Mucosa of descending colon (tissue), 3 donors: Measurements from ENCODE around the gene ADA. TPM values are rescaled to one million over a fixed set of nuclear protein-coding genes. Genes with fewer than 3 reads are reported as not detected.

ENCODE experiments used
- ATAC-seq: fragments of 200-7000 bp; cut with Tn5 transposase; one replicate; pipeline ENCODE4 v1.9.1; 2020; ENCODE audit warnings: mild to moderate bottlenecking, moderate library complexity
- DNase-seq, 3 donors: peaks; one replicate each; pipeline ENCODE4 v3.0.0-alpha.2; 2020
- H3K36me3 ChIP-seq: fragments of 200-600 bp; one replicate; pipeline ENCODE4 v1.8.0; 2021; ENCODE audit warnings: low read depth, mild to moderate bottlenecking
- H3K4me1 ChIP-seq: fragments of 200-600 bp; one replicate; pipeline ENCODE4 v1.8.0; 2021; ENCODE audit warnings: low read depth, mild to moderate bottlenecking
- H3K4me3 ChIP-seq: fragments of 200-600 bp; one replicate; pipeline ENCODE4 v1.8.0; 2021; ENCODE audit warnings: mild to moderate bottlenecking
- H3K9me3 ChIP-seq: fragments of 200-600 bp; one replicate; pipeline ENCODE4 v1.8.0; 2021; ENCODE audit warnings: mild to moderate bottlenecking
- intact Hi-C, 2 donors: fragments of 100-400 bp; cut with DNase I in 1 of 2; cut with micrococcal nuclease in 1 of 2; formaldehyde crosslinking; loops; one replicate each; pipeline versions ENCODE4 v1.11.0 to v1.11.1; 2022; cut with DNase I, micrococcal nuclease
- total RNA-seq, 3 donors: library from RNA; stranded (reverse); fragmentation: NEBNext Ultra II Directional in 2 of 3; extraction: Animal tissue kit (Norgen Biotek cat#: 25700) in 2 of 3; gene quantifications; one replicate each; pipeline versions ENCODE4 v1.2.1 to v1.2.4, GENCODE V29; 2021 to 2023
- TF ChIP-seq, protein P1 (sequence below): fragments of 200-600 bp; IDR thresholded peaks from one replicate; pipeline ENCODE4 v1.8.0; 2022; ENCODE audit warnings: antibody characterized with exemption, mild to moderate bottlenecking
- donor health status: DM: no; HTN: no; CAD: no; lungs with moderate emphysema.
- donor health status: DM: no; HTN: no; CAD: no.
- donor health status: DM: no; HTN: yes; CAD: no.

The ADA gene
- total RNA-seq, 3 donors from 2014 or later, result 2.2 to 6.9 (median 5.9) TPM

GRCh38 chr20:44646641-44647274 is 4.7 kb downstream of the ADA start:
- TF ChIP-seq, protein P1, sequence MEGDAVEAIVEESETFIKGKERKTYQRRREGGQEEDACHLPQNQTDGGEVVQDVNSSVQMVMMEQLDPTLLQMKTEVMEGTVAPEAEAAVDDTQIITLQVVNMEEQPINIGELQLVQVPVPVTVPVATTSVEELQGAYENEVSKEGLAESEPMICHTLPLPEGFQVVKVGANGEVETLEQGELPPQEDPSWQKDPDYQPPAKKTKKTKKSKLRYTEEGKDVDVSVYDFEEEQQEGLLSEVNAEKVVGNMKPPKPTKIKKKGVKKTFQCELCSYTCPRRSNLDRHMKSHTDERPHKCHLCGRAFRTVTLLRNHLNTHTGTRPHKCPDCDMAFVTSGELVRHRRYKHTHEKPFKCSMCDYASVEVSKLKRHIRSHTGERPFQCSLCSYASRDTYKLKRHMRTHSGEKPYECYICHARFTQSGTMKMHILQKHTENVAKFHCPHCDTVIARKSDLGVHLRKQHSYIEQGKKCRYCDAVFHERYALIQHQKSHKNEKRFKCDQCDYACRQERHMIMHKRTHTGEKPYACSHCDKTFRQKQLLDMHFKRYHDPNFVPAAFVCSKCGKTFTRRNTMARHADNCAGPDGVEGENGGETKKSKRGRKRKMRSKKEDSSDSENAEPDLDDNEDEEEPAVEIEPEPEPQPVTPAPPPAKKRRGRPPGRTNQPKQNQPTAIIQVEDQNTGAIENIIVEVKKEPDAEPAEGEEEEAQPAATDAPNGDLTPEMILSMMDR, result no peak
- Histone ChIP-seq H3K4me1 (peaks cover 30% of the 10 kb centered on the region), H3K9me3 (no peaks in the 10 kb centered on the region), H3K4me3 (no peak overlapping the region), H3K36me3 (no peaks in the 10 kb centered on the region)
- ATAC-seq (no peak), DNase-seq (no peak)
- intact Hi-C loops, result no loop called here

DNA sequence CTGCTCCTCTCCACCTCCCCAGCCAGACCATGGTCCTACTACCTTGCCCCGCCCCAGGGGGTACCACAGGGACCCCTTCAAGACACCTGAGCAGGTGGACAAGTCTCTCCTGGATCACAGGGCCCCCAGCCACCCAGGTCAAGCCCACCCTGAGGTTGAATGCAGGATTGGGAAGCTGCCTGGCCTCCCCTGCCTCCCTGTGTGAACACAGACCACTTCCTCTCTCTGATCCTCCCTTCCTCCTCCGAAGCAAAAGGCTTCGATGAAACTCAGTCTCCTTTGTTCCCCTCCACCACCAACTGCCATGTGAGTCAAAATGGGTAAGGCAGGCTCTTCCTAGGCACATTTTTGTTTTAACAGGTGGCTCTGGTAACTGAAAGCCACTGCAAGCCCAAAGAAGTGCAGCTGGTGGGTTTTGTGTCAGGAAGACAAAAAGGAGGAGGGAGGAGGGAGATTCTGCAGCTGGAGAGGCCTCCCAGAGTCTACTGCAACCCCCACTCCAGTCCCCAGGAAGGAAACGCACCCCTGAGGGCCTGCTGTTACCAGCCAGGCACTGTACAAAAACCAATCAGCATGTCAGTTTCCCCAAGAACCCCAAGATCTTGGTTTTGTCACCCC is 5.4 kb downstream of the ADA start:
- intact Hi-C loops, result no loop called here
- TF ChIP-seq, protein P1, result no peak
- Histone ChIP-seq H3K9me3 (no peaks in the 10 kb centered on the region), H3K4me1 (peaks cover 28% of the 10 kb centered on the region), H3K4me3 (no peak overlapping the region), H3K36me3 (no peaks in the 10 kb centered on the region)
- ATAC-seq (no peak), DNase-seq (peak in 1 of 3 donors; percentile 18)

DNA sequence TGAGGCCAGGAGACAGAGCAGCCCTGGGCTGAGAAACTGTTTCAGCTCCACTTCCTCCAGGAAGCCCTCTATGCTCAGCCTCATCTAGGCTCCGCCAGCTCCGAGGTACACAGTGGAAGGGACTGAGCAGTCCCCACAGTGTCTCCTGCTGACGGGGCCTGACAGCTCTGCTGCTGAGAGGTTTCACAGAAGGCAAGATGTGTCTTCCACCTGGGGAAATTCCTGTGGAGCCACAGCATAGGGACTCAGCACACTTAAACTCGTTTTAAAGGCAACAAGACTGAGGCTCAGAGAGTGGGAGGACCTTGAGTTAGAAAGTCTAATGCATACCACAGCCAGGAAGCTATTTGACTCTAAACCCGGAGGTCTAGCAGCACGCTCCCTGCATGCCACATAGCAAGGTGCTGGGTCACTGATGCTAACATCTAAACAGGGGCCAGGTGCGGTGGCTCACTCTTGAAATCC is 6.8 kb downstream of the ADA start:
- TF ChIP-seq, protein P1, result no peak
- H3K4me1 ChIP-seq, result peaks cover 23% of the 10 kb centered on the region
- ATAC-seq (peak; percentile 7), DNase-seq (no peak)
- intact Hi-C loops, result no loop called here
- H3K9me3 ChIP-seq, result no peaks in the 10 kb centered on the region
- H3K36me3 ChIP-seq, result no peaks in the 10 kb centered on the region
- H3K4me3 ChIP-seq, result no peak overlapping the region

DNA sequence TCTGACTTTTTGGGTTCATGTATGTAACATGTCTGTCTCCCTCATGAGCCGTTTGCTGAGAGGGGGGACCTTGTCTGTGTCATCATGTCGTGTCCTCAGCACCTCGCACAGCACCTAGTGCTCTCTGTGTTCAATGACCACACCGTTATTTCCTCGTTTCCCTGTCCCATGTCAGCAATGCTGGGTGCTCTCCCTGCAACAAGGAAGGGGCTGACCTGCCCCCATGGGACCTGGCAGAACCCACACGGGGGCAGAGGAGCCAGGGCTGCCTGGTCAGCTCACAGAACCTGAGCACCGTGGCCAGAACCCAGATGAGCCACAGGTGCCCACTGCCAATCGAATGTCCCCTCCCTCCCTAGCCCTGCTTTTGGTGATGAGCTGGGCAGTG is 7.3 kb downstream of the ADA start:
- Histone ChIP-seq H3K4me3 (no peak overlapping the region), H3K9me3 (no peaks in the 10 kb centered on the region), H3K4me1 (peaks cover 23% of the 10 kb centered on the region), H3K36me3 (no peaks in the 10 kb centered on the region)
- intact Hi-C loops, result no loop called here
- ATAC-seq, result no peak
- TF ChIP-seq, protein P1, result no peak
- DNase-seq, result no peak

- peaks cover 23% of the 10 kb centered on the region for H3K4me1 ChIP-seq
- no peaks in the 10 kb centered on the region for H3K9me3 ChIP-seq
- no peak overlapping the region for H3K4me3 ChIP-seq
- TF ChIP-seq, protein P1, result no peak
- DNase-seq, result peak; percentile 46 to 82 (median 54)
- H3K36me3 ChIP-seq, result no peaks in the 10 kb centered on the region
- intact Hi-C loops, result no loop called here
- peak; percentile 22 for ATAC-seq
Observed at GRCh38 chr20:44643596-44644229, 7.8 kb downstream of the ADA start.
